A673 (cell line): ENCODE data around the gene CWF19L1. TPM values are rescaled to one million over a fixed set of nuclear protein-coding genes. Genes with fewer than 3 reads are reported as not detected.

Experiments
- BruUV-seq: library from RNA; stranded (reverse); fragments of 400-500 nt; replicated peaks from 2 replicates; lab custom pipeline; 2021; lab: Mats Ljungman, UMichigan
- CTCF ChIA-PET: fragments of 300-600 bp; sonication (Branson Sonifier 250); formaldehyde crosslinking; loops from one replicate; lab custom pipeline; 2022; ENCODE audit warnings: antibody characterized with exemption; lab: Charles Lee
- POLR2A ChIA-PET: fragments of 300-600 bp; sonication (Branson Sonifier 250); formaldehyde crosslinking; loops from one replicate; lab custom pipeline; 2022; ENCODE audit warnings: antibody characterized with exemption; ENCODE audit not compliant: low non-redundant PET; lab: Charles Lee
- DNase-seq: peaks from one replicate; pipeline ENCODE4 v3.0.0-alpha.2; 2015; ENCODE audit warnings: low spot score
- H3K27ac ChIP-seq: fragments of 200-600 bp; sonication (generic); 2 replicates; pipeline ENCODE4 v1.5.1; 2016; ENCODE audit warnings: mixed run types, low read depth, mild to moderate bottlenecking, mixed read lengths, antibody characterized with exemption, low read length; ENCODE audit not compliant: poor library complexity, severe bottlenecking
- H3K27me3 ChIP-seq: fragments of 200-600 bp; sonication (generic); replicated peaks from 2 replicates; pipeline ENCODE4 v1.6.1; 2017; ENCODE audit warnings: mixed run types, low read depth, mild to moderate bottlenecking, mixed read lengths, antibody characterized with exemption, low read length; ENCODE audit not compliant: insufficient read depth, poor library complexity
- H3K36me3 ChIP-seq: fragments of 200-600 bp; sonication (generic); 2 replicates; pipeline ENCODE4 v1.6.1; 2016; ENCODE audit warnings: mixed run types, mild to moderate bottlenecking, mixed read lengths, antibody characterized with exemption, low read length; ENCODE audit not compliant: insufficient read depth, poor library complexity, severe bottlenecking
- H3K4me1 ChIP-seq: fragments of 200-600 bp; sonication (generic); 2 replicates; pipeline ENCODE4 v1.6.1; 2017; ENCODE audit warnings: mixed run types, mild to moderate bottlenecking, mixed read lengths, antibody characterized with exemption, low read length; ENCODE audit not compliant: insufficient read depth, poor library complexity, severe bottlenecking
- H3K4me3 ChIP-seq: fragments of 200-600 bp; sonication (generic); 2 replicates; pipeline ENCODE4 v1.5.1; 2016; ENCODE audit warnings: low read depth, mixed run types, mild to moderate bottlenecking, mixed read lengths, low read length; ENCODE audit not compliant: poor library complexity, severe bottlenecking
- H3K9me3 ChIP-seq: fragments of 200-600 bp; sonication (generic); 2 replicates; pipeline ENCODE4 v1.6.1; 2016; ENCODE audit warnings: mixed run types, low read depth, mild to moderate bottlenecking, mixed read lengths, antibody characterized with exemption, low read length; ENCODE audit not compliant: poor library complexity, severe bottlenecking
- EZH2 ChIP-seq: fragments of 200-600 bp; sonication (generic); IDR thresholded peaks from 2 replicates; pipeline ENCODE4 v1.6.1; 2017; ENCODE audit warnings: borderline replicate concordance, low read depth, mild to moderate bottlenecking, mixed read lengths, antibody characterized with exemption, low read length; ENCODE audit not compliant: poor library complexity, severe bottlenecking
- intact Hi-C: fragments of 100-400 bp; cut with micrococcal nuclease; formaldehyde crosslinking; loops from one replicate; pipeline ENCODE4 v1.10.0; 2022; ENCODE audit not compliant: unreplicated experiment
- total RNA-seq: library from RNA; stranded (reverse); gene quantifications from 2 replicates; pipeline ENCODE4 v1.2.3, GENCODE V29; 2021
- TF ChIP-seq, protein P1 (sequence below): fragments of 300-800, 200-600 bp; sonication (generic); conservative IDR thresholded peaks from 2 replicates; pipeline ENCODE4 v1.5.1; 2017; ENCODE audit warnings: low read depth, mild to moderate bottlenecking, antibody characterized with exemption, low read length, moderate library complexity, mixed read lengths

CWF19L1 gene
- total RNA-seq, 1 experiment from 2014 or later: 39.8 TPM

DNA sequence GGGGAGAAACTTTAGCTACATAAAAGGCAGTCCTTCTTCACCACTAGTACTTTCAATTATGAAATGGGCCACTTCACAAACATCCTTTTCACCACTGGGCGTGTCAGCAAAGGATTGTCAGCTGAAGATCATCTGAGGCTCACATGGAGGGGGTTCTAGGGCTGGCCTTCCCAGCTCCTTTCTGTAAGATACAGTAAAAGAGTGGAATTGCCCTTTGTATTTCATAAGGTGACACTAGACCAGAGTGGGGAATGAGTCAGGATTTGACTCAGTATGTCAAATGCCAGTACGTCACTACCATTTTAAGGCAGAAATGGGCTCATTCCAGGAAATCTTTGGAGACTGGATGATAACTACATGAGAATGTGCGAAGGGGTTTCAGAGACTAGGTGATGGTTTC is 40.2 kb upstream of the CWF19L1 start:
- H3K4me3 ChIP-seq: no peak overlapping the region
- no peaks in the 10 kb centered on the region for H3K9me3 ChIP-seq
- no peaks in the 10 kb centered on the region for H3K27me3 ChIP-seq
- intact Hi-C loops: loop anchor here (10.0 kb wide), 1 partner anchor 197 kb away; no protein-coding TSS in a partner anchor
- ChIA-PET POLR2A (no interaction called here), CTCF (no interaction called here)
- no peaks in the 10 kb centered on the region for H3K4me1 ChIP-seq
- H3K36me3 ChIP-seq: no peaks in the 10 kb centered on the region
- no peak for DNase-seq
- TF ChIP-seq, protein P1, sequence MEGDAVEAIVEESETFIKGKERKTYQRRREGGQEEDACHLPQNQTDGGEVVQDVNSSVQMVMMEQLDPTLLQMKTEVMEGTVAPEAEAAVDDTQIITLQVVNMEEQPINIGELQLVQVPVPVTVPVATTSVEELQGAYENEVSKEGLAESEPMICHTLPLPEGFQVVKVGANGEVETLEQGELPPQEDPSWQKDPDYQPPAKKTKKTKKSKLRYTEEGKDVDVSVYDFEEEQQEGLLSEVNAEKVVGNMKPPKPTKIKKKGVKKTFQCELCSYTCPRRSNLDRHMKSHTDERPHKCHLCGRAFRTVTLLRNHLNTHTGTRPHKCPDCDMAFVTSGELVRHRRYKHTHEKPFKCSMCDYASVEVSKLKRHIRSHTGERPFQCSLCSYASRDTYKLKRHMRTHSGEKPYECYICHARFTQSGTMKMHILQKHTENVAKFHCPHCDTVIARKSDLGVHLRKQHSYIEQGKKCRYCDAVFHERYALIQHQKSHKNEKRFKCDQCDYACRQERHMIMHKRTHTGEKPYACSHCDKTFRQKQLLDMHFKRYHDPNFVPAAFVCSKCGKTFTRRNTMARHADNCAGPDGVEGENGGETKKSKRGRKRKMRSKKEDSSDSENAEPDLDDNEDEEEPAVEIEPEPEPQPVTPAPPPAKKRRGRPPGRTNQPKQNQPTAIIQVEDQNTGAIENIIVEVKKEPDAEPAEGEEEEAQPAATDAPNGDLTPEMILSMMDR: no peak
- no peak for TF ChIP-seq EZH2
- no TSS peak for BruUV-seq
- H3K27ac ChIP-seq: no peak overlapping the region

DNA sequence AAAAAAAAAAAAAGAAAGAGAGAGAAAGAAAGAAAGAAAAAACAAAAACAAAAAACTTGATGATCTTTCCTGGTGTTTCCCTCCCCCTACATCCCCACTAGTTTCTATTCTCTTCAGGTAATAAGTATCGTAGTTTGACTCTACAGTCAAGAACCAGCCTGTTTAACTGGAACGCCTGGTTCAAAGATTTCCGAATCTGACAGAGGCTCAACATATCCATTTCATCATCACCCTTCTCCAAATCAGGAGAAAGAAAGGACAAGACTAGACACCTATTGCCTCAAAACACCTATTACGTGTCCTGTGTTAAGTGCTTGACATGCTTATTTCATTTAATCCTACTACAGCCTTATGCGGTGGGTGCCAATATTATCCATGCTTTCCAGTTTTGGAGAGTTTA is 39.4 kb upstream of the CWF19L1 start:
- intact Hi-C loops: loop anchor here (10.0 kb wide), 1 partner anchor 198 kb away; no protein-coding TSS in a partner anchor
- Histone ChIP-seq H3K27me3 (no peaks in the 10 kb centered on the region), H3K27ac (no peak overlapping the region), H3K4me1 (no peaks in the 10 kb centered on the region), H3K9me3 (no peaks in the 10 kb centered on the region), H3K36me3 (no peaks in the 10 kb centered on the region), H3K4me3 (no peak overlapping the region)
- ChIA-PET CTCF (no interaction called here), POLR2A (no interaction called here)
- BruUV-seq: no TSS peak
- no peak for DNase-seq
- TF ChIP-seq, protein P1: no peak
- no peak for TF ChIP-seq EZH2

DNA sequence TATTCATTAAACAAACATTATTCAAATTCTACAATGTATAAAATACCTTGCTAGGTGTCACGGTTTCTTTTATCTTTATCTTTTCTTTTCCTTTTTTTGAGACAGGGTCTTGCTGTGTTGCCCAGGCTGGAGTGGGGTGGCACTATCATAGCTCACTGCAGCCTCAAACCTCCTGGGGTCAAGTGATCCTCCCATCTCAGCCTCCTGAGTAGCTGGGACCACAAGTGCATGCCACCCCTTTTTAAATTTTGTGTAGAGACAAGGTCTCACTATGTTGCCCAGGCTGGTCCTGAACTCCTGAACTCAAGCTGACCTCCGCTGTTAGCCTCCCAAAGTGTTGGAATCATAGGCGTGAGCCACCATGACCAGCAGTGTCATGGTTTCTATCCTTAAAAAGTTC is 37.0 kb upstream of the CWF19L1 start:
- Histone ChIP-seq H3K4me3 (no peak overlapping the region), H3K36me3 (no peaks in the 10 kb centered on the region), H3K27ac (no peak overlapping the region), H3K9me3 (no peaks in the 10 kb centered on the region), H3K4me1 (no peaks in the 10 kb centered on the region), H3K27me3 (no peaks in the 10 kb centered on the region)
- POLR2A ChIA-PET: no interaction called here
- CTCF ChIA-PET: no interaction called here
- DNase-seq: no peak
- intact Hi-C loops: loop anchor here (10.0 kb wide), 1 partner anchor 200 kb away; no protein-coding TSS in a partner anchor
- BruUV-seq: no TSS peak
- TF ChIP-seq, protein P1: no peak
